ENCODE data around the gene CPLANE1.

DNA sequence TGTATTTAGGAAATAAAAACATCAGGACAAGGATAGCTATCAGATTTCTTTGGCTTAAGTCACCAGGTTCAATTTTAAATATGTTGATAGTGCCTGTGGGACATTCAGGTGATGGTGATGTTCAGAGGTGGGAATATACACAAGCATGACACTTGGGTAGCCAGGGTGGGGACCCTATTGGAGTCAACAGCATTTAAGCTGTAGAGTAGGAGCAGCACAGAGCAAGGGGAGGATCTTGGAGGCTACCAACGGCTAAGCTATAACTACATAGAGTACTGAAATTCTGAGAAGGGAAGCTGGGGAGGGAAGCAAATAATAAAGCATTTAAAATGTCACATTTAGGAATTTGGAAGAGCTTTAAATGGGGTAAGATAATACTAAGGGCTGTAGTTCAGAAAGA lies 177.7 kb downstream of the CPLANE1 start:
- TF ChIP-seq CTCF (IDR thresholded peaks at IDR 0.05) (no peak), POLR2A (IDR thresholded peaks at IDR 0.05) (no peak)

Measured in adrenal gland (tissue), 5 donors.